Lung (tissue), 12 donors: Measurements from ENCODE around the gene NEUROD4. TPM values are rescaled to one million over a fixed set of nuclear protein-coding genes. Genes with fewer than 3 reads are reported as not detected.

Experiments
- ATAC-seq: fragments of 200-7000 bp; cut with Tn5 transposase; one replicate; pipeline ENCODE4 v1.9.1; 2020; ENCODE audit warnings: moderate number of reproducible peaks; ENCODE audit not compliant: insufficient read depth, low FRiP score
- DNase-seq, 3 donors: peaks; one replicate each; pipeline ENCODE4 v3.0.0-alpha.2; 2013 to 2017
- H3K27ac ChIP-seq, 2 donors: one replicate each; pipeline ENCODE4 v1.5.1; 2013; ENCODE audit warnings: mild to moderate bottlenecking in 2 of 2, moderate library complexity in 2 of 2, control low read depth in 1 of 2, inconsistent platforms in 1 of 2, low read depth in 1 of 2, low read length in 1 of 2
- H3K27me3 ChIP-seq, 3 donors: one replicate each; pipeline ENCODE4 v1.5.1; 2013; ENCODE audit warnings: low read length in 2 of 3; ENCODE audit not compliant: control insufficient read depth in 3 of 3, insufficient read depth in 3 of 3
- H3K36me3 ChIP-seq, 4 donors: one replicate each; pipeline ENCODE4 v1.5.1; 2013; ENCODE audit warnings: low read length in 4 of 4, mild to moderate bottlenecking in 1 of 4, moderate library complexity in 1 of 4; ENCODE audit not compliant: control insufficient read depth in 4 of 4, insufficient read depth in 4 of 4
- H3K4me1 ChIP-seq, 5 donors: one replicate each; pipeline ENCODE4 v1.5.1; 2013; ENCODE audit warnings: low read length in 5 of 5, mild to moderate bottlenecking in 2 of 5, moderate library complexity in 1 of 5; ENCODE audit not compliant: control insufficient read depth in 5 of 5, insufficient read depth in 5 of 5
- H3K4me3 ChIP-seq: one replicate; pipeline ENCODE4 v1.5.1; 2013; ENCODE audit warnings: mild to moderate bottlenecking, control low read depth, moderate library complexity
- H3K9ac ChIP-seq, 2 donors: one replicate each; pipeline ENCODE4 v1.5.1; 2013; ENCODE audit warnings: low read length in 2 of 2, control low read depth in 1 of 2; ENCODE audit not compliant: insufficient read depth in 1 of 2
- H3K9me3 ChIP-seq, 4 donors: one replicate each; pipeline ENCODE4 v1.5.1; 2013; ENCODE audit warnings: low read length in 3 of 4, mild to moderate bottlenecking in 1 of 4, moderate library complexity in 1 of 4; ENCODE audit not compliant: control insufficient read depth in 4 of 4, insufficient read depth in 3 of 4
- WGBS, 2 donors: extraction: QIAGEN DNeasy Blood & Tissue Kit; methylation state at CpG; one replicate each; pipeline ENCODE4 v1.1.7; 2013; 5-methylcytosine and 5-hydroxymethylcytosine counted together
- polyA plus RNA-seq, 2 donors: library from polyadenylated mRNA; stranded (reverse); fragments of 200-250 nt; gene quantifications; one replicate each; pipeline ENCODE4 v1.2.1, GENCODE V29; 2013
- total RNA-seq, 2 donors: library from RNA; depleted of rRNA in 1 of 2; stranded (reverse); fragments of >200 nt in 1 of 2; gene quantifications; one replicate each; pipeline ENCODE4 v1.2.1, GENCODE V29; 2014 to 2021
- TF ChIP-seq, protein P1 (sequence below): IDR thresholded peaks from 2 replicates; pipeline ENCODE4 v1.5.1; 2012; ENCODE audit warnings: mild to moderate bottlenecking; ENCODE audit errors: control extremely low read depth, extremely low read depth
- donor health status: control.
- donor health status: control.
- donor health status: Bipolar disorder and iron deficiency.
- donor health status: healthy.
- donor health status: DM: yes; HTN: yes; CAD: no.

The NEUROD4 gene
- total and polyA plus RNA-seq, 4 donors: not detected

DNA sequence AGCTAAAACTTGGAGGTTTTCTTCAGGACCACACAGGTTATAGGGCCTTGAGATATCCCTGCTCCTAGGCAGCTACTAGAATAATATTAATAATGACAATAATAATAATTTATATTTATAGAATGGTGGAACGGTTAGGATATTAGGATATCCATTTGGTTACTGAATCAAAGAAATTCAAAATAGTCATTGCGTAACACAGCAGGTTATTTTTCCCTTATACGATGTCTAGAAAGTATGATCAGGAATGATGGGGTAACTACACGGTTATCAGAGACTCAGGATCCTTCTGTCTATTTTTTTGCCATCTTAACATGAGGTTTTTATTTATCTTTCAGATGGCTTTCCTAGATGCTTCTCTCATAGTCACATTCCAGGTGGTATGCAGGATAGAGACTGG is 39.0 kb downstream of the NEUROD4 start:
- no peak for DNase-seq
- H3K27ac ChIP-seq: no peak overlapping the region
- no peak overlapping the region for H3K4me3 ChIP-seq
- ATAC-seq: no peak
- H3K4me1 ChIP-seq: no peaks in the 10 kb centered on the region
- H3K36me3 ChIP-seq: no peaks in the 10 kb centered on the region
- no peak overlapping the region for H3K9ac ChIP-seq
- no peaks in the 10 kb centered on the region for H3K9me3 ChIP-seq
- WGBS, 2 donors: 90 to 96% methylated on average over 4 of the region's 4 CpGs
- TF ChIP-seq, protein P1, sequence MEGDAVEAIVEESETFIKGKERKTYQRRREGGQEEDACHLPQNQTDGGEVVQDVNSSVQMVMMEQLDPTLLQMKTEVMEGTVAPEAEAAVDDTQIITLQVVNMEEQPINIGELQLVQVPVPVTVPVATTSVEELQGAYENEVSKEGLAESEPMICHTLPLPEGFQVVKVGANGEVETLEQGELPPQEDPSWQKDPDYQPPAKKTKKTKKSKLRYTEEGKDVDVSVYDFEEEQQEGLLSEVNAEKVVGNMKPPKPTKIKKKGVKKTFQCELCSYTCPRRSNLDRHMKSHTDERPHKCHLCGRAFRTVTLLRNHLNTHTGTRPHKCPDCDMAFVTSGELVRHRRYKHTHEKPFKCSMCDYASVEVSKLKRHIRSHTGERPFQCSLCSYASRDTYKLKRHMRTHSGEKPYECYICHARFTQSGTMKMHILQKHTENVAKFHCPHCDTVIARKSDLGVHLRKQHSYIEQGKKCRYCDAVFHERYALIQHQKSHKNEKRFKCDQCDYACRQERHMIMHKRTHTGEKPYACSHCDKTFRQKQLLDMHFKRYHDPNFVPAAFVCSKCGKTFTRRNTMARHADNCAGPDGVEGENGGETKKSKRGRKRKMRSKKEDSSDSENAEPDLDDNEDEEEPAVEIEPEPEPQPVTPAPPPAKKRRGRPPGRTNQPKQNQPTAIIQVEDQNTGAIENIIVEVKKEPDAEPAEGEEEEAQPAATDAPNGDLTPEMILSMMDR: no peak
- H3K27me3 ChIP-seq: peaks cover 0 to 3% (median 0%) of the 10 kb centered on the region in 3 donors

DNA sequence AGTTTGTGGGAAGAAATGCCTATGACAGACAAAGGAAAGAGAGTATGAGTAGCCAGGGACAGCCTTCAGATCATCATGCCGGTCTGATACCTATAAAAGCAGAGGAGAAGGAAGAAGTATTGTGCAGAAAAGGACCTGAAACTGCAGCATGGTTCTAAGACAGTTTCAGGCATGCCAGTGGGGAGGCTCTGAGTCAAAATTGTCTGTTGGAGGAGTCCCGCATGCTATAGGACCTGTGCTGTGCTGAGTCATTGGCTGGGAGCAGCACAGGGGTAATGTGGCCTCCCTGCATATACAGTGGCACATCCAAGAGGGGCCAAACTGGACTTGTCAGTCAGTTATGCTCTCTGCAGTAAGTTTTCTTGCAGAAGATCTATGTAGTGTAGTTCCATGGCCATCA is 40.7 kb downstream of the NEUROD4 start:
- no peak overlapping the region for H3K4me3 ChIP-seq
- no peak overlapping the region for H3K27ac ChIP-seq
- TF ChIP-seq, protein P1: no peak
- no peak overlapping the region for H3K9ac ChIP-seq
- no peaks in the 10 kb centered on the region for H3K36me3 ChIP-seq
- DNase-seq (no peak), ATAC-seq (no peak)
- 43 to 64% methylated on average over 2 of the region's 2 CpGs for WGBS, 2 donors
- peaks cover 0 to 3% (median 0%) of the 10 kb centered on the region in 3 donors for H3K27me3 ChIP-seq
- H3K4me1 ChIP-seq: no peaks in the 10 kb centered on the region
- H3K9me3 ChIP-seq: no peaks in the 10 kb centered on the region

DNA sequence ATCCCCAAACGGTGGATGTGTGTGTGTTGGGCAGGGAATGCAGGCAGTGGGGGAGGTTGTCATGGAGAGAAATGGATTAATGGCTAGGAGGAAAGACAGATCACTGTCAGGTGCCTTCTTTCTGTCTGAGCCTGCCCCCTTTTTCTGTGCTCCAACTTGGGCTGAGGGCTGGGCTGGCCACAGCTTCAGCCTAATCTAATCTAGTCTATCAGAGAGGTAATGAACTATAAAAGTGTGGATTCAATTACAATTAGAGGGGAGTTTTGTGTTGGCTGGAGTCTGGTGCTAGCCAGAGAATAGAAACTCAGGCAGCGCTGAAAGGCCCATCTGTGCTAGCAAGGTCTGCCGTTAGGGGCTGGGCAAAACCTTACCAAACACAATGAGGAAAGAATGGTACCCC is 41.2 kb downstream of the NEUROD4 start:
- Histone ChIP-seq H3K36me3 (no peaks in the 10 kb centered on the region), H3K4me3 (no peak overlapping the region), H3K9me3 (no peaks in the 10 kb centered on the region), H3K9ac (no peak overlapping the region), H3K4me1 (no peaks in the 10 kb centered on the region), H3K27me3 (peaks cover 0 to 3% (median 0%) of the 10 kb centered on the region in 3 donors), H3K27ac (no peak overlapping the region)
- TF ChIP-seq, protein P1: no peak
- ATAC-seq (no peak), DNase-seq (no peak)
- WGBS, 2 donors: 67 to 78% methylated on average over 3 of the region's 3 CpGs

DNA sequence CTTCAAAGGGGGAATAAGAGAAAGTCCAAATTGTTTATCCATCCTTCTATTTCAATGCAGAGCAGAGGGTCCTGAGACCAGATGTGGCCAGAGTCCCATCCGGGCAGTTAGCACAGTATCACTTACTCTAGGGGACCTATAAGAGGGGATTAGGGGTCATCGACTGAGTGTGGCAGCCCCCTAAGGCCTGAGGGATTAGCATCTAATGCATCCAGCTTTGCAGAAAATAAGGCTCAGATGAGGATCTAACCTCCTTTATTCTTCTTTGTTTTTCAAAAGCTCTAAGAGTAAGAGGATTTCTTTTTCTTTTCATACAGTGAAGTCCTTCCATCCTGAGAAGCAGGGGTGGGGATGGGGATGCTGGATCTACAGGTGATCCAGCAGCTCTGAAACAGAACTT is 43.5 kb downstream of the NEUROD4 start:
- Histone ChIP-seq H3K27me3 (peaks cover 0 to 3% (median 0%) of the 10 kb centered on the region in 3 donors), H3K36me3 (no peaks in the 10 kb centered on the region), H3K9me3 (no peaks in the 10 kb centered on the region), H3K4me3 (no peak overlapping the region), H3K27ac (no peak overlapping the region), H3K9ac (no peak overlapping the region), H3K4me1 (no peaks in the 10 kb centered on the region)
- ATAC-seq (no peak), DNase-seq (no peak)
- 76 to 81% methylated on average over 2 of the region's 2 CpGs for WGBS, 2 donors
- TF ChIP-seq, protein P1: no peak
